ENCODE results near the gene CYB561D1. TPM values are rescaled to one million over a fixed set of nuclear protein-coding genes. Genes with fewer than 3 reads are reported as not detected.
"Not testable (repeated sequence)": the region's sequence is repeated elsewhere in the genome, so short reads cannot be mapped to it uniquely, and the experiment has no call there.

The CYB561D1 gene
- total and polyA plus RNA-seq, 9 donors = 3.8 to 11.7 (median 9.3) TPM

GRCh38 chr1:109472779-109473178 is 21.1 kb upstream of the CYB561D1 start:
- Histone ChIP-seq H3K36me3 (no peaks in the 10 kb centered on the region), H3K27me3 (no peaks in the 10 kb centered on the region), H3K27ac (no peak overlapping the region), H3K4me1 (ENCODE audit: insufficient read depth) (no peaks in the 10 kb centered on the region), H3K4me3 (no peak overlapping the region), H3K9me3 (no peaks in the 10 kb centered on the region)
- no peak for TF ChIP-seq EP300 (IDR thresholded peaks at IDR 0.05)
- intact Hi-C loops (cut with DNase I) = no loop called here
- 50 to 63% (median 63%) methylated on average over 3 of the region's 3 CpGs for WGBS, 3 donors
- no peak for DNase-seq

GRCh38 chr1:109473284-109474057 is 20.4 kb upstream of the CYB561D1 start:
- H3K27ac ChIP-seq; H3K36me3 ChIP-seq; H3K27me3 ChIP-seq; H3K4me1 ChIP-seq (ENCODE audit: insufficient read depth); H3K9me3 ChIP-seq; DNase-seq; intact Hi-C loops (cut with DNase I); H3K4me3 ChIP-seq: not testable (repeated sequence)
- 83 to 88% (median 85%) methylated on average over 12 of the region's 12 CpGs for WGBS, 3 donors

DNA sequence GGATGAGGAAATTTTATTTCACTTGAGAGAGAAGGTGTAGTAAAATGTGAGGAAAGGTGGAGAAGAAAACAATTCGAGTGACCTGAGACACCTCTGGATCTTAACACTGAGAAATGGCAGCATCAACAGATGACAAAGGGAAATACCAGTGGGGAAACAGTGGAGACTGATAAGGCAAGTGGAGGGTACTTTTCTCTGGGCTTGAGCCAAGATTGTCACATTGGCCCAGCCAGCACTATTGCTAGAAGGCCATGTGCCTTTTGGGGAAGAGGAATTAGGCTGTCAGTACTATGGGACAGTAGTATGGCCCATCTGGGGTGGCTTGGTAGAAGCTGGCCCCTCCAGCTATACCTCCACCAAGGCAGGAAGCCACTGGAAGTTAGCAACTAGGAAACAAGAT is 19.2 kb upstream of the CYB561D1 start:
- TF ChIP-seq POLR2A (IDR thresholded peaks at IDR 0.05) (no peak), CTCF (IDR thresholded peaks at IDR 0.05) (no peak), EP300 (IDR thresholded peaks at IDR 0.05) (no peak)
- 83 to 88% (median 84%) methylated on average over 1 of the region's 1 CpG for WGBS, 3 donors
- H3K4me1 ChIP-seq (ENCODE audit: insufficient read depth) = no peaks in the 10 kb centered on the region
- intact Hi-C loops (cut with DNase I) = no loop called here
- H3K9me3 ChIP-seq = no peaks in the 10 kb centered on the region
- no peak overlapping the region for H3K4me3 ChIP-seq
- H3K36me3 ChIP-seq = no peaks in the 10 kb centered on the region
- no peak overlapping the region for H3K27ac ChIP-seq
- no peaks in the 10 kb centered on the region for H3K27me3 ChIP-seq
- DNase-seq = no peak

GRCh38 chr1:109475261-109475660 is 18.6 kb upstream of the CYB561D1 start:
- no peak overlapping the region for H3K4me3 ChIP-seq
- no peaks in the 10 kb centered on the region for H3K27me3 ChIP-seq
- 81 to 87% (median 82%) methylated on average over 9 of the region's 9 CpGs for WGBS, 3 donors
- no peaks in the 10 kb centered on the region for H3K4me1 ChIP-seq (ENCODE audit: insufficient read depth)
- DNase-seq = no peak
- TF ChIP-seq EP300 (IDR thresholded peaks at IDR 0.05) = no peak
- no peaks in the 10 kb centered on the region for H3K36me3 ChIP-seq
- intact Hi-C loops (cut with DNase I) = no loop called here
- no peak overlapping the region for H3K27ac ChIP-seq
- H3K9me3 ChIP-seq = no peaks in the 10 kb centered on the region

GRCh38 chr1:109476825-109477224 is 17.1 kb upstream of the CYB561D1 start:
- H3K27me3 ChIP-seq = no peaks in the 10 kb centered on the region
- H3K9me3 ChIP-seq = no peaks in the 10 kb centered on the region
- TF ChIP-seq POLR2A (IDR thresholded peaks at IDR 0.05) (no peak), CTCF (IDR thresholded peaks at IDR 0.05) (no peak), EP300 (IDR thresholded peaks at IDR 0.05) (no peak)
- no peaks in the 10 kb centered on the region for H3K36me3 ChIP-seq
- no peak for DNase-seq
- no peaks in the 10 kb centered on the region for H3K4me1 ChIP-seq (ENCODE audit: insufficient read depth)
- no peak overlapping the region for H3K4me3 ChIP-seq
- WGBS, 3 donors = 85 to 91% (median 90%) methylated on average over 8 of the region's 8 CpGs
- intact Hi-C loops (cut with DNase I) = no loop called here
- no peak overlapping the region for H3K27ac ChIP-seq

- H3K9me3 ChIP-seq = no peaks in the 10 kb centered on the region
- no peak overlapping the region for H3K4me3 ChIP-seq
- intact Hi-C loops (cut with DNase I) = no loop called here
- H3K36me3 ChIP-seq = no peaks in the 10 kb centered on the region
- no peaks in the 10 kb centered on the region for H3K4me1 ChIP-seq (ENCODE audit: insufficient read depth)
- WGBS, 3 donors = 73 to 81% (median 79%) methylated on average over 6 of the region's 6 CpGs
- DNase-seq = no peak
- TF ChIP-seq POLR2A (IDR thresholded peaks at IDR 0.05) (no peak), EP300 (IDR thresholded peaks at IDR 0.05) (no peak), CTCF (IDR thresholded peaks at IDR 0.05) (no peak)
- no peak overlapping the region for H3K27ac ChIP-seq
- no peaks in the 10 kb centered on the region for H3K27me3 ChIP-seq
Observed at GRCh38 chr1:109477821-109478220, 16.1 kb upstream of the CYB561D1 start.
